ENCODE results near the gene C5orf47.
"Not testable (repeated sequence)": the region's sequence is repeated elsewhere in the genome, so short reads cannot be mapped to it uniquely, and the experiment has no call there.

C5orf47 gene

DNA sequence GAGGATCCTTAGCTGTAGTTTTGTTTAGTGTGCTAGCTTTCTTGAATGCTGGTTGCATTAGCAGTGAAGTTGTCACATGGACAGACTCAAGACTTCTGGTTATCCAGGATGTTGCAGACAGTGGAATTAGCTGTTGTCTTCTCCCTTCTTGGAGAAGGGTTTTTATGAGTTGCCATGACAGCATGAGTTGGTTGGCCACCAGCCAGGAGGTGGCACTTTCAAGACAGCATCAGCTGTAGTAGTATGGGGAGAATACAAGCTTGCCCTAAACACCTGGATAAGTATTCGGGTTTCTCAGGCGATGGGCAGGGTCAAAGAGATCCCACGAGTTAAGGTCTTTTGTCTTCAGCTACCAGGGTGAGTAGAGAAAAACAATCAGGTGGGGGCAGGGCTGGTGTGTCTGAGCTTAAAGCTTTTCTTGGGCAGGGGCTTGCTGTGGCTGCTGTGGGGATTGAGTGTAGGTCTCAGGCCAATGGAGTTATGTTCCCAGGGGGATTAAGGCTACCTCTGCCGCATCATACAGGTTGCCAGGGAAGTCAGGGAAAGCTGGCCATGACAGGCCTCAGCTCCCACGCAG, 7.7 kb upstream of the C5orf47 start:
- no peaks in the 10 kb centered on the region for H3K36me3 Mint-ChIP-seq (ENCODE audit: low read depth)
- intact Hi-C loops (cut with micrococcal nuclease), result no loop called here
- H3K4me3 Mint-ChIP-seq, result no peak overlapping the region
- no peaks in the 10 kb centered on the region for H3K9me3 Mint-ChIP-seq
- no peaks in the 10 kb centered on the region for H3K4me1 Mint-ChIP-seq (ENCODE audit: low read depth)
- no peak overlapping the region for H3K27ac Mint-ChIP-seq
- H3K27me3 Mint-ChIP-seq, result peaks cover 71% of the 10 kb centered on the region

DNA sequence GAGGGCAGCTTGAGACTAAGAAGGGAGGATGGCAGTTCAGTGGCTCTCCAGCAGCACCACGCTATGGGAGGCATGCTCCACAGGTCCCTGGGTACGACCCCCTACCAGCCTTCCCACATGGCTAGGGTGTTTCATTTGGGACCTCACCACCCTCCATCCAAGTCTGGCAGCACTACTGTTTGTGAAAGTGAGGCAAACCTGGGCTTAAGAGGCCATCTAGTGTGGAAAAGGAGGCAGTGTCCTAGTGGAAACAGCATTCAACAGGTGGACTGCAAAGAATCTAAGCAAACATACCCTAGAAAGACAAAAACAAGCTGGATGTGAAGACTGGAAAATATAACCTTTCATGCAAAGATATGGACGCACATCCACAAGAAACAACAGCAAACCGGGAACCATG, 4.8 kb upstream of the C5orf47 start:
- Mint-ChIP-seq H3K9me3 (no peaks in the 10 kb centered on the region), H3K36me3 (ENCODE audit: low read depth) (no peaks in the 10 kb centered on the region), H3K27ac (no peak overlapping the region), H3K27me3 (peaks cover 51% of the 10 kb centered on the region), H3K4me3 (no peak overlapping the region), H3K4me1 (ENCODE audit: low read depth) (no peaks in the 10 kb centered on the region)
- intact Hi-C loops (cut with micrococcal nuclease), result no loop called here

- intact Hi-C loops (cut with micrococcal nuclease), result no loop called here
- H3K9me3 Mint-ChIP-seq, result no peaks in the 10 kb centered on the region
- peaks cover 11% of the 10 kb centered on the region for H3K27me3 Mint-ChIP-seq
- H3K36me3 Mint-ChIP-seq (ENCODE audit: low read depth), result no peaks in the 10 kb centered on the region
- no peak overlapping the region for H3K4me3 Mint-ChIP-seq
- H3K27ac Mint-ChIP-seq, result no peak overlapping the region
- no peaks in the 10 kb centered on the region for H3K4me1 Mint-ChIP-seq (ENCODE audit: low read depth)
Measured at GRCh38 chr5:173989432-173990082, 587 bp downstream of the C5orf47 start.

GRCh38 chr5:173997331-173997730, 8.4 kb downstream of the C5orf47 start:
- no peaks in the 10 kb centered on the region for H3K36me3 Mint-ChIP-seq (ENCODE audit: low read depth)
- peaks cover 31% of the 10 kb centered on the region for H3K27me3 Mint-ChIP-seq
- no peaks in the 10 kb centered on the region for H3K9me3 Mint-ChIP-seq
- no peak overlapping the region for H3K4me3 Mint-ChIP-seq
- H3K27ac Mint-ChIP-seq, result no peak overlapping the region
- intact Hi-C loops (cut with micrococcal nuclease), result no loop called here
- no peaks in the 10 kb centered on the region for H3K4me1 Mint-ChIP-seq (ENCODE audit: low read depth)

DNA sequence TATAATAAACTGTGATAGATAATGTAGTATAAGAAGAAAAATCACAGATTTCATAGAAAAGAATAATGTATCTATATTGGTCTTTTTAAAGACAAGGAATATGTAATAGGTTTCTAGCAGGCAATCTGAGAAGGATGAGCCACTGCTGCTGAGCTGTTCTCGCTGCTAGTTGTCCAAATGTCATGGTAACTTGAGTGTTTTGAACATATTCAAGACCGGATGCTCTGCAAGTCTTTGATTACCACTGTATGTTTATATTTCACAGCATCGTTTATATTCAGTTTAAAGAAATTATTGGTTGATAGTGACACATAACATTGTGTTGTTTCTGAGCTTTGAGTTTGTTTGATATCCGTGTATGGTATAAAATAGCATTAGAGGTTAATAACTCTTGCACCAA, 9.6 kb downstream of the C5orf47 start:
- Mint-ChIP-seq H3K27me3 (peaks cover 36% of the 10 kb centered on the region), H3K4me1 (ENCODE audit: low read depth) (no peaks in the 10 kb centered on the region), H3K9me3 (no peaks in the 10 kb centered on the region), H3K27ac (no peak overlapping the region), H3K36me3 (ENCODE audit: low read depth) (no peaks in the 10 kb centered on the region), H3K4me3 (no peak overlapping the region)
- intact Hi-C loops (cut with micrococcal nuclease), result no loop called here

- H3K27ac Mint-ChIP-seq, result no peak overlapping the region
- H3K36me3 Mint-ChIP-seq (ENCODE audit: low read depth), result no peaks in the 10 kb centered on the region
- H3K9me3 Mint-ChIP-seq, result no peaks in the 10 kb centered on the region
- H3K27me3 Mint-ChIP-seq, result peaks cover 31% of the 10 kb centered on the region
- no peak overlapping the region for H3K4me3 Mint-ChIP-seq
- H3K4me1 Mint-ChIP-seq (ENCODE audit: low read depth), result no peaks in the 10 kb centered on the region
- intact Hi-C loops (cut with micrococcal nuclease), result no loop called here
Measured at GRCh38 chr5:174000076-174000475, 11.1 kb downstream of the C5orf47 start.

DNA sequence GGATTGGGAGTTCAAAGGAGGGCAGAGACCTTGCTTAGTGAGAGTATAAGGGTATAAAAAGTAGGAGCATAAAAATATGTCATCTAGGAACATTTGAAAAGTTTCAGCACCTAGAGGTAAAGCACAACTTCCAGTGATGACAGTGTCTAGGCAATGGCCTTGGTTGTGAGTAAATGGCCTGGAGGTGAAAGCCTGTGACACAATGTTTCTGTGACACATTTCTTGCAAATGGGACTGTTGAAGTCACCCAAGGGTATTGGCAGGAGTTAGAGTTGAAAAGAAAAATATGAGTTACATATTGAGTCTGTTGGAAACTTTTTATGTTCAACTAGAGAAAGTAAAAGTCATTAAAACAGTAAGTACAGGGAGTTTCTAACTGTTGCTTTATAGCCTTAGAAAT, 14.8 kb downstream of the C5orf47 start:
- no peaks in the 10 kb centered on the region for H3K4me1 Mint-ChIP-seq (ENCODE audit: low read depth)
- H3K9me3 Mint-ChIP-seq, result no peaks in the 10 kb centered on the region
- peaks cover 26% of the 10 kb centered on the region for H3K27me3 Mint-ChIP-seq
- no peak overlapping the region for H3K27ac Mint-ChIP-seq
- intact Hi-C loops (cut with micrococcal nuclease), result no loop called here
- no peaks in the 10 kb centered on the region for H3K36me3 Mint-ChIP-seq (ENCODE audit: low read depth)
- no peak overlapping the region for H3K4me3 Mint-ChIP-seq

- no peak overlapping the region for H3K27ac Mint-ChIP-seq
- H3K36me3 Mint-ChIP-seq (ENCODE audit: low read depth), result no peaks in the 10 kb centered on the region
- intact Hi-C loops (cut with micrococcal nuclease), result no loop called here
- peaks cover 15% of the 10 kb centered on the region for H3K27me3 Mint-ChIP-seq
- H3K4me1 Mint-ChIP-seq (ENCODE audit: low read depth), result no peaks in the 10 kb centered on the region
- H3K4me3 Mint-ChIP-seq, result no peak overlapping the region
- H3K9me3 Mint-ChIP-seq, result no peaks in the 10 kb centered on the region
Measured at GRCh38 chr5:174008922-174009321, 20.0 kb downstream of the C5orf47 start.

DNA sequence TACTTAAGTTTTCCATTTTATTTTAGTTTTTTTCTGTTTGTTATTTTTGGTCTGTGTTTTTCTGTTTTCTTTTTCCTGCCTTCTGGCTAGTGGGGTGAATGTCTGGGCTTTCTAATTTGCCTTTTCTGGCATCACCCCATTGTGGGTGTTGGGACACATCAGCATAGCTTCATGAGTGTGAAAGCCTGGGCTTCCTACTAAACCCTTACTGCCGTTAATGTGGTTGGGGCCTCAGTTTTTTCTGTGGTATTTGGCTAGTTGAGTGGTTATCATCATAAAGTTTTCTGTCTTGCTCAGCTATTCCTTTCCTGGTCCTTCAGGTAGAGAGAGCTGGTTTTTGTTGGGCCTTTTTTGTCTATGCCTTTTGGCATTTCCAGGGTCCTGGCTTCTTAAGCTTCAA, 21.4 kb downstream of the C5orf47 start:
- H3K27ac Mint-ChIP-seq, result no peak overlapping the region
- H3K4me3 Mint-ChIP-seq, result no peak overlapping the region
- H3K36me3 Mint-ChIP-seq (ENCODE audit: low read depth), result no peaks in the 10 kb centered on the region
- no peaks in the 10 kb centered on the region for H3K9me3 Mint-ChIP-seq
- H3K27me3 Mint-ChIP-seq, result peaks cover 14% of the 10 kb centered on the region
- intact Hi-C loops (cut with micrococcal nuclease), result no loop called here
- H3K4me1 Mint-ChIP-seq (ENCODE audit: low read depth), result no peaks in the 10 kb centered on the region

DNA sequence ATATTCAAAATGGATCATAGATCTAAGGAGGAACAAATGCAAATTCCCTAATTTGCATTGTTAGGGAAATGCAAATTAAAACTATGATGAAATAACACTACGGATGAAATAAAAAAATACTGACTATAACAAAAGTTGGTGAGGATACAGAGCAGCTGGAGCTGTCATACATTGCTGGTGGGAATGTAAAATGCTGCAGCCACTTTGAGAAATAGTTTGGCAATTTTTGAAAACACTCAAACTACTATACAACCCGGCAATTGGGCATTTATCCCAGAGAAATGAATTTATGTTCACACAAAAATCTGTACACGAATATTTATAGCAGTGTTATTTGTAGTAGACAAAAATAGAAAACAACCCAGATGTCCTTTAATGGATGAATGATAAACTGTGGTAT, 22.5 kb downstream of the C5orf47 start:
- Mint-ChIP-seq H3K36me3 (ENCODE audit: low read depth) (no peaks in the 10 kb centered on the region), H3K4me1 (ENCODE audit: low read depth) (no peaks in the 10 kb centered on the region), H3K27me3 (peaks cover 9% of the 10 kb centered on the region), H3K4me3 (no peak overlapping the region), H3K9me3 (no peaks in the 10 kb centered on the region), H3K27ac (no peak overlapping the region)
- intact Hi-C loops (cut with micrococcal nuclease), result no loop called here

DNA sequence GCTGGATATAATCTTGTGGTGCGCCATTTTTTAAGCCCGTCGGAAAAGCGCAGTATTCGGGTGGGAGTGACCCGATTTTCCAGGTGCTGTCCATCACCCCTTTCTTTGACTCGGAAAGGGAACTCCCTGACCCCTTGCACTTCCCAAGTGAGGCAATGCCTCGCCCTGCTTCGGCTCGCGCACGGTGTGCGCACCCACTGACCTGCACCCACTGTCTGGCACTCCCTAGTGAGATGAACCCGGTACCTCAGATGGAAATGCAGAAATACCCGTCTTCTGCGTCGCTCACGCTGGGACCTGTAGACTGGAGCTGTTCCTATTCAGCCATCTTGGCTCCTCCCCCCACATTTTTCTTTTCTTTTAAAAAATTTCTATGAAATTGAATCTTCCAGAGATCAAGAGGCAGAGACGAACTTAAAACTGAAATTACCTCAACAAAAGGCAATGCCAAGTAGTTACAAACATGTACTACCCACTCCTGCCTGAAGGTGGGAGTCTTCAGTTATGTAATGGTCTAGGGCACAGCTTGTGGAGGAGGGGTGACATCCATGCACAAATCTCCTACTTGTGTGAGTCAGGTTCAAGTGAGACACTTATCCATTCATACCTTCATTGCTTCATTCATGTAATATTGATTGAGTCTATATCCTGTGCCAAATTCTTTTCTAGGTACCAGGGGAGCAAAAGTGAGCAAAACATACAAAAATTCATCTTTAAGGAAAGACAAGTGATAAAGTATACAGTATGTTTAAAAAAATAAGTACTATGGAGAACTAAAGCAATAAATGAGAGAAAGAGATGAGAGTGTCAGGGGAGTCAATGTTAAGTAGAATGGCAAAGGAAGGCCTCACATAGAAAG, 31.3 kb downstream of the C5orf47 start:
- H3K4me1 Mint-ChIP-seq (ENCODE audit: low read depth); H3K27ac Mint-ChIP-seq; intact Hi-C loops (cut with micrococcal nuclease); H3K4me3 Mint-ChIP-seq; H3K36me3 Mint-ChIP-seq (ENCODE audit: low read depth); H3K9me3 Mint-ChIP-seq: not testable (repeated sequence)
- peaks cover 16% of the 10 kb centered on the region for H3K27me3 Mint-ChIP-seq

DNA sequence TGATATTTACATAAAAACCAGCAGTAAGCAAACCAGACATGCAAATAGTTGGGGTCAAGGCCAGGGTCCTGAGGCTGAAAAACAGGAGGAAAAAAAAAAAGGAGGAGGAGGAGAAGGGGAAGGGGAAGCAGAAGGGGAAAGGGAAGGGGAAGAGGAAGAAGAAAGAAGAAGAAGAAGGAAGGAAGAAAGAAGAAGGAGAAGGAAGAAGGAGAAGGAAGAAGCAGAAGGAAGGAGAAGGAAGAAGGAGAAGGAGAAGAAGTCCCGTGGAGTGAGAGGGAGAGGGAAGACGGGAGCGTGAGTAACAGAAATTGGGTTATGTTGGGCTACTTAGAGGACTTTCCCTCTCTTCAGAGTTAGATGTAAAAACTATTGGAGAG, 31.9 kb downstream of the C5orf47 start:
- Mint-ChIP-seq H3K27me3 (peaks cover 16% of the 10 kb centered on the region), H3K27ac (no peak overlapping the region), H3K4me3 (no peak overlapping the region), H3K36me3 (ENCODE audit: low read depth) (no peaks in the 10 kb centered on the region), H3K9me3 (no peaks in the 10 kb centered on the region), H3K4me1 (ENCODE audit: low read depth) (no peaks in the 10 kb centered on the region)
- intact Hi-C loops (cut with micrococcal nuclease), result no loop called here

DNA sequence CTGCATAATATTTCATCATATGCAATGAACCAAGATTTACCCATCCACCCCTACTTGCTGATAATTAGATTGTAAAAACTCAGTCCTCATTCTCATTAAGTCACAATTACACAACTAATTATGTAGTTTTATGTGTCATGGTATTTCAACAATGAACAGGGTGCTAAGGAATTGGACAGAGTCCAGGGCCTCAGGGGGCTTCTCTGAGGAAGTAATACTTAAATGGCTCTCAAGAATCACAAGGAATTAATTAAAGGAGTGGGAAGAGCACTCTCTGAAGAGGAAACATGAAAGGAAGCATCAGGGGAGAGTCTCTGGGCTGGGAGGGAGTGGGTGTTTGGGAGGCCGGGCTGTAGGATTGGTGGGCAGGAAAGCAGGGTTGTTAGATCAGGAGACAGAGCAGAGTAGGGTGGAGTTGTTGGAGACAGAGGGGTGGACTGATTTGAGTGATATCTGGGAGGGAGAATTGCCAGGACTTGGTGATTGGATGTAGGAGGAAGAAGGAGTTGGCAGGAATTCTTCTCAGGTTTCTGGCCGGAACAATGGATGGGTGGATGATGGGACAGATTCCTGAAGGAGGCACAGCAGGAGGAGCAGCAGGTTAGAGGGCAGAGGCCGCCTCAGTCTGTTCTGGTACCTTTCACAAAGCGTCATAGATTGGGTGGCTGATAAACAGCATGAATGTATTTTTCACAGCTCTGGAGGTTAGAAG, 33.6 kb downstream of the C5orf47 start:
- Mint-ChIP-seq H3K9me3 (no peaks in the 10 kb centered on the region), H3K27me3 (peaks cover 16% of the 10 kb centered on the region), H3K36me3 (ENCODE audit: low read depth) (no peaks in the 10 kb centered on the region), H3K27ac (no peak overlapping the region), H3K4me1 (ENCODE audit: low read depth) (no peaks in the 10 kb centered on the region), H3K4me3 (no peak overlapping the region)
- intact Hi-C loops (cut with micrococcal nuclease), result no loop called here

GRCh38 chr5:174030286-174030685, 41.3 kb downstream of the C5orf47 start:
- Mint-ChIP-seq H3K36me3 (ENCODE audit: low read depth) (no peaks in the 10 kb centered on the region), H3K4me1 (ENCODE audit: low read depth) (no peaks in the 10 kb centered on the region), H3K4me3 (no peak overlapping the region), H3K9me3 (peaks cover 15% of the 10 kb centered on the region), H3K27me3 (peaks cover 9% of the 10 kb centered on the region), H3K27ac (no peak overlapping the region)
- intact Hi-C loops (cut with micrococcal nuclease), result no loop called here
